GM12878 (cell line): ENCODE results near the gene ITGA4.

Source experiments
- PAX5 ChIP-seq: IDR thresholded peaks from 2 replicates; pipeline ENCODE4 v1.6.1; 2011; ENCODE audit warnings: low read depth, low read length, borderline replicate concordance
- SMC3 ChIP-seq: IDR thresholded peaks from 2 replicates; pipeline ENCODE4 v1.6.1; 2011; ENCODE audit warnings: low read length, improper control_type of control experiment, borderline replicate concordance
- TAF1 ChIP-seq: IDR thresholded peaks from 2 replicates; pipeline ENCODE4 v1.6.1; 2011; ENCODE audit warnings: mild to moderate bottlenecking, low read depth, low read length, borderline replicate concordance
- ZBTB11 ChIP-seq: fragments of 450-650 bp; formaldehyde crosslinking; IDR thresholded peaks from 2 replicates; pipeline ENCODE4 v1.5.0; 2022; ENCODE audit warnings: mild to moderate bottlenecking, missing genetic modification characterization

GRCh38 chr2:181523756-181524155 is 66.6 kb downstream of the ITGA4 start:
- no peak for TF ChIP-seq ZBTB11 (CRISPR knock-in tag)
- TF ChIP-seq SMC3: no peak
- no peak for TF ChIP-seq PAX5
- TF ChIP-seq TAF1: no peak
